ENCODE measurements around the gene ZNF93. TPM values are rescaled to one million over a fixed set of nuclear protein-coding genes. Genes with fewer than 3 reads are reported as not detected.
"Not testable (repeated sequence)": the region's sequence is repeated elsewhere in the genome, so short reads cannot be mapped to it uniquely, and the experiment has no call there.

Gene ZNF93
- total RNA-seq, 1 experiment from 2014 or later, result 0.40 TPM

GRCh38 chr19:19884583-19884982 is 16.2 kb upstream of the ZNF93 start:
- Histone ChIP-seq H3K36me3 (ENCODE audit: low read depth, low read length) (peaks cover 18% of the 10 kb centered on the region; the same call in 1 of the 2 replicates), H3K4me3 (ENCODE audit: low read length) (no peak overlapping the region), H3K27me3 (ENCODE audit: low read length) (no peaks in the 10 kb centered on the region), H3K4me2 (ENCODE audit: low read length) (no peak overlapping the region), H3K9me3 (ENCODE audit: low read length) (peaks cover 36% of the 10 kb centered on the region), H2AFZ (ENCODE audit: low read length) (no peak overlapping the region), H3K4me1 (ENCODE audit: insufficient read depth, low read length) (no peaks in the 10 kb centered on the region), H3K9ac (ENCODE audit: low read length) (no peak overlapping the region), H4K20me1 (ENCODE audit: low read length) (no peaks in the 10 kb centered on the region), H3K79me2 (ENCODE audit: low read length) (no peaks in the 10 kb centered on the region), H3F3A (ENCODE audit: low read length, unreplicated experiment) (no peaks in the 10 kb centered on the region), H3K9me2 (replicated peaks; ENCODE audit: low read length) (no peaks in the 10 kb centered on the region), H3K27ac (ENCODE audit: low read length) (no peak overlapping the region)
- ATAC-seq (no peak), DNase-seq (no peak)
- CTCF ChIA-PET, result no interaction called here
- BruUV-seq (replicated peaks), result no TSS peak
- POLR2A ChIA-PET (ENCODE audit: unreplicated experiment), result no interaction called here
- TF ChIP-seq EZH2phosphoT487 (IDR thresholded peaks at IDR 0.05; ENCODE audit: borderline replicate concordance, low read length) (no peak), EZH2 (IDR thresholded peaks at IDR 0.05; ENCODE audit: low read length, unreplicated experiment) (no peak), CTCF (conservative IDR thresholded peaks at IDR 0.05; ENCODE audit: low read depth, low read length) (no peak)
- intact Hi-C loops (cut with micrococcal nuclease), result no loop called here

- H3F3A ChIP-seq (ENCODE audit: low read length, unreplicated experiment); CTCF ChIA-PET; H3K9me2 ChIP-seq (replicated peaks; ENCODE audit: low read length); BruUV-seq (replicated peaks); DNase-seq; H3K27me3 ChIP-seq (ENCODE audit: low read length); ATAC-seq; H4K20me1 ChIP-seq (ENCODE audit: low read length); H3K9ac ChIP-seq (ENCODE audit: low read length); H3K4me1 ChIP-seq (ENCODE audit: insufficient read depth, low read length); POLR2A ChIA-PET (ENCODE audit: unreplicated experiment); H3K79me2 ChIP-seq (ENCODE audit: low read length); H2AFZ ChIP-seq (ENCODE audit: low read length); H3K4me2 ChIP-seq (ENCODE audit: low read length); H3K27ac ChIP-seq (ENCODE audit: low read length); H3K4me3 ChIP-seq (ENCODE audit: low read length); intact Hi-C loops (cut with micrococcal nuclease): not testable (repeated sequence)
- H3K9me3 ChIP-seq (ENCODE audit: low read length), result peaks cover 38% of the 10 kb centered on the region
- H3K36me3 ChIP-seq (ENCODE audit: low read depth, low read length), result peaks cover 21% of the 10 kb centered on the region
These were observed 8.4 kb upstream of the ZNF93 start for GRCh38 chr19:19892055-19892941.

GRCh38 chr19:19900139-19900728 is 512 bp upstream of the ZNF93 start:
- Histone ChIP-seq H3K27ac (ENCODE audit: low read length) (no peak overlapping the region), H3K4me3 (ENCODE audit: low read length) (peak overlapping the region; percentile 55), H3K9me3 (ENCODE audit: low read length) (peaks cover 28% of the 10 kb centered on the region; the same call in 1 of the 2 replicates), H3K9me2 (replicated peaks; ENCODE audit: low read length) (no peaks in the 10 kb centered on the region), H3K27me3 (ENCODE audit: low read length) (no peaks in the 10 kb centered on the region), H3K79me2 (ENCODE audit: low read length) (no peaks in the 10 kb centered on the region), H3K36me3 (ENCODE audit: low read depth, low read length) (peaks cover 3% of the 10 kb centered on the region; the same call in 1 of the 2 replicates), H3K4me1 (ENCODE audit: insufficient read depth, low read length) (no peaks in the 10 kb centered on the region), H3K9ac (ENCODE audit: low read length) (no peak overlapping the region), H3F3A (ENCODE audit: low read length, unreplicated experiment) (no peaks in the 10 kb centered on the region), H2AFZ (ENCODE audit: low read length) (peak overlapping the region; percentile 41), H3K4me2 (ENCODE audit: low read length) (peak overlapping the region; percentile 29; the same call in 1 of the 2 replicates), H4K20me1 (ENCODE audit: low read length) (no peaks in the 10 kb centered on the region)
- ChIA-PET POLR2A (ENCODE audit: unreplicated experiment) (no interaction called here), CTCF (no interaction called here)
- DNase-seq (no peak), ATAC-seq (no peak)
- no TSS peak for BruUV-seq (replicated peaks)
- TF ChIP-seq EZH2phosphoT487 (IDR thresholded peaks at IDR 0.05; ENCODE audit: borderline replicate concordance, low read length), result no peak
- TF ChIP-seq EZH2 (IDR thresholded peaks at IDR 0.05; ENCODE audit: low read length, unreplicated experiment), result no peak
- no peak for TF ChIP-seq CTCF (conservative IDR thresholded peaks at IDR 0.05; ENCODE audit: low read depth, low read length)
- intact Hi-C loops (cut with micrococcal nuclease), result no loop called here

- H2AFZ ChIP-seq (ENCODE audit: low read length); H3K27me3 ChIP-seq (ENCODE audit: low read length); H3K9ac ChIP-seq (ENCODE audit: low read length); H3K36me3 ChIP-seq (ENCODE audit: low read depth, low read length); H3K4me3 ChIP-seq (ENCODE audit: low read length); H3K27ac ChIP-seq (ENCODE audit: low read length); ATAC-seq; H3K4me2 ChIP-seq (ENCODE audit: low read length); H3K79me2 ChIP-seq (ENCODE audit: low read length); POLR2A ChIA-PET (ENCODE audit: unreplicated experiment); CTCF ChIA-PET; BruUV-seq (replicated peaks); DNase-seq; H4K20me1 ChIP-seq (ENCODE audit: low read length); intact Hi-C loops (cut with micrococcal nuclease); H3K4me1 ChIP-seq (ENCODE audit: insufficient read depth, low read length); H3F3A ChIP-seq (ENCODE audit: low read length, unreplicated experiment); H3K9me2 ChIP-seq (replicated peaks; ENCODE audit: low read length): not testable (repeated sequence)
- H3K9me3 ChIP-seq (ENCODE audit: low read length), result 0 out of 2 replicates have a peak, but pooled peaks cover 31% of the 10 kb centered on the region
These were observed 6.8 kb downstream of the ZNF93 start for GRCh38 chr19:19907551-19907950.
